Left forelimb (tissue), 1 donor: Measurements from ENCODE around the gene SLC6A3.
"Not testable (repeated sequence)": the region's sequence is repeated elsewhere in the genome, so short reads cannot be mapped to it uniquely, and the experiment has no call there.

ENCODE experiments used
- DNase-seq: peaks from one replicate; pipeline ENCODE4 v3.0.0-alpha.2; 2018; ENCODE audit warnings: low spot score

SLC6A3 gene

GRCh38 chr5:1477341-1477740 lies 32.1 kb upstream of the SLC6A3 start:
- no peak for DNase-seq

- DNase-seq: no peak
Observed at GRCh38 chr5:1476967-1477310, 31.7 kb upstream of the SLC6A3 start.

DNA sequence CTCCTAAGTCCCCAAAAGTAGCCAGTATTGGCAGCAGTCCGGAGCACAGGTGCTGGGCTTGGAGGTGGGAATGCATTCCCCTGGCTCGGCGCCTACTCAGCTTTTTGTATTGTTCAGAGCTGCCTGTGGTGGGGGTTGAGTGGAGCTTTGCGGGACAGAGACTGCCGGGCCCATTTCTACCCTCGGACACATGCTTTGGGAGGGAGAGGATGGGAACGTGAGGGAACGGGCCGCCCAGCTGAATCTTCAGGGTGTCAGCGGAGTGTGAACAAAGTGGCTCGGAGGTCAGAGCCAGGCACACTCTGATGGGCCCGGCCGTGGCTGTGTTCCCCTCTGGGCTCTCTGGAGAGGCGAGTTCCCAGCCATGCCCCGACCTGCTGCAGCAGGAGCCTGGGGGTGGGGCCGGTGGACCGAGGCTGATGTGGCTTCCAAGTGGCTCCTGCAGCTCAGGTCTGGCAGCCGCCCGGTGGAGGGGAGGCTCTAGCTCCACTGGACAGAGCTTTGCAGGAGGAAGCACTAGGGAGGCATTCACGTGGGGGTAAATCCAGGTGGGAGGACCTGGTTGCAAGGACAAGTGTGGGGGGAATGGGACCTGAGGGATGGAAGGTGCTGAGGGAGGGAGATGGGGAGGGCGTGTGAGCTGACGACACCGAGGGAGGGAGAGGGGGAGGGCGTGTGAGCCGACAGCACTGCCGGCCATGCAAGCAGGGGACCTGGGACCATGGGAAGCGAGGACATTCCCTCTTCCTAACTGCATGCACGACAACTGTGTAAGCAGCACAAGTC lies 31.1 kb upstream of the SLC6A3 start:
- DNase-seq: no peak

- DNase-seq: not testable (repeated sequence)
Observed at GRCh38 chr5:1475544-1475900, 30.3 kb upstream of the SLC6A3 start.

DNA sequence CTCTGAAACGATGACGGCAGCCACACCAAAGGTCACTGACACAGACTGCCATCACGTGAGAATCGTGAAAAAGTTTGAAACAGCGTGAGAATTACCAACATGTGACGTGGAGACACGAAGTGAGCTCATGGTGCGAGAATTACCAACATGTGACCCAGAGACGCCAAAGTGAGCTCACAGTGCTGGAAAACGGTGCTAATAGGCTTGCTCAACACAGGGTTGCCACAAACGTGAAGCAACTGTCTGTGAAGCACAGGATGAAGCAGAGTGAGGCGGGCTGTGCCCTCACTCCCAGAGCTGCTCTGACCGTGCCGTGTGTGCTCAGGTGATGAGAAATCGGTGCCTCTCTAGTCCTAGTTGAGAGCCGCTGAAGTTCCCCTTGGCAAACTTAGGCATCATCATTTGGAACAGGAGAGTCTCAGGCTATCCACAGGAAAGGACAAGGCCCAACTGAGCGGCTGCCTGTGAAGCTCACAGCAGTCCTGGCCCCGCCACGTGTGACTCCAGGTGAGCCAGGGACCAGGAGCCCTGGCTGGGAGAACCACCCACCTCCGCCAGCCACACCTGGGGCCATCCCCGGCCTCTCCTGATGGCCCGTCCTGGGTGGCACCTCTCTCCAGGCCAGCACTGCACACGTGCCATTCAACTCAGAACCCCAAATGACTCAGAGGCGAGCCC lies 29.8 kb upstream of the SLC6A3 start:
- DNase-seq: no peak

DNA sequence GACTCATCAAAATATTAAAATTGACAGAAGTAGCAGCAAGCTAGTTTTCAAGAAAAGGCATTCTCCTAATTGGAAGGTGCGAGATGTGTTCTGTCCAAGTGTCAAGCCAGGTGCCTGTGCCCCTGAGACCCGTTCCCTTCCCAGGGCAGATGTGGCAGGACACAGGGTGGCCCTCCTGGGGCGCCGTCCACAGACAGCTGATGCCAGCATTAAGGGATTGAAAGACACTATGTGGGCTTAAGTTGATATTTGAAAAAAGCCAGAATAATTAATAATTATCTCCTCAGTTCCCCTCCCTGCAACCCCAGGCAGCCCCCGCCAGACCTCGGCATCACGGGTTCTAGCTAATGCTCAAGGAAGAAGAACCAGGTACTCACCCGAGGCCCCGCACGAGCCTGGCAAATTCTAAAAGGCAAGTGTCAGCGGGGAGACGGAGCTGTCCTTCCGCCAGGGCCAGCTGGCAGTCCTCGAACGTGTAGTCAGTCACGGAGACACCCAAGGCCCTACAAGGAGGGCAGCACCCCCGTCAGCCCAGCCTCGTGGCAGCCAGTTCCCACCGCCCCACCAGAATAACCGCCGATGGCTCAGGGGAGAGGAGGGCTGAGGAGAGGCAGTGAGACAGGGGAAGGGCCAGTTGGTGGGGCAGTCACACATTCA lies 29.1 kb upstream of the SLC6A3 start:
- DNase-seq: no peak

DNA sequence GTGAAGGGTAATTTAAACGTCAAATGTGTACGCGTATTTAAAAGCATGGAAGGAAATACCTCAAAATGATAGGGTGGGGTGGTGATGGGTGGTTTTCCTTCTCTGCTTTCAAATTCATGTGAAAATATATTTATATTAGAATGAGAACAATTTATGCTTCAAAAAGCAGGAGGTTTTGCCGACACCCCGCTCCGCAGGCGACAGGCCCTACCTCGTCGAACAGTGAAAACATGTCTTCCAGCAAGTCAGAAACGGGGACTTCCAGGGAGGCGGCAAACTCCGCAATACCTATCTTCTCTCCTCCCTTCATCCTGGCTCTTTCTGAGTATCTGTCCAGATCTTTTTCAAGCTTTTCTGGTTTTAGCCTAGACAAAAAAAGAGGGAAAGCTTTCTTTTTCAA lies 28.5 kb upstream of the SLC6A3 start:
- DNase-seq: no peak

- no peak for DNase-seq
Observed at GRCh38 chr5:1472964-1473628, 27.9 kb upstream of the SLC6A3 start.

- no peak for DNase-seq
Observed at GRCh38 chr5:1471997-1472963, 27.0 kb upstream of the SLC6A3 start.

- DNase-seq: no peak
Observed at GRCh38 chr5:1471240-1471853, 26.1 kb upstream of the SLC6A3 start.

DNA sequence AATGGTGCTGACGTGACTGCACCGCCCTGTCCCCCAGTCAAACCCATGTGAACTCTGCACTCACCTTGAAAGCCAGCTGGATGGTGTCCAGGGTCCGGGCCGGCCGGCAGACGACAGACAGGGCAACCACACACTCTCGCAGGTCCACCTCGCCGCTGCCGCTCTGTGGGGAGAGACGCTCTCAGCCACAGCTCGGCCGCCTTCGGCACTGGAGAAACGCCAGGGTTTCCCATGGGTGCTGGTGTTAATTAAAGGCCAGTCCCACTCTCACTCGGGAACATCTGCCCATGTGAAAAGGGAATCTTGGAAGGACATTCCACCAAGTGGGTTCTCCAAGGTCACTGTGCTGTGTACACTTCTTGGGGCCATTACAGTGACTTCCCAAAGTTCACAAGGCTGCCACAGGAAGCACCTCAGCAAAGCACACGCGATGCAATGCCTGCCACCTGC lies 25.5 kb upstream of the SLC6A3 start:
- no peak for DNase-seq

GRCh38 chr5:1468629-1469527 lies 23.6 kb upstream of the SLC6A3 start:
- DNase-seq: no peak

DNA sequence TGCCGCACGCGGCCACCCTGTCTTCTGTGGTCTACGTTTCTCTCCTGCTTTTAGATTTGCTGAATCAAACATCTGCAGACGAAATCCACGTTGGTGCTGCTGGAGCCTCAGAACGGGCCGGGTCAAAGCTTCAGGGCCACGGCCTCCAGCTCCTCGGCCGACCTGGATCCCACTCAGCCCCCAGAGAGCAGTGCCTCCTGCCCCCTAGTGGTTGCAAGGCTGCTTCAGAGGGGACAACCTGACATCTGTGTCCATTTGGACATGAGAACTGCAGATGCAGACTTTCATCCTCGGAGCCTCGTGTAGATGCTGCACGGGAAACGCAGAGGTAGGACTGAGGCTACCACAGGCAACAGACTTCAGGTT lies 23.0 kb upstream of the SLC6A3 start:
- no peak for DNase-seq

DNA sequence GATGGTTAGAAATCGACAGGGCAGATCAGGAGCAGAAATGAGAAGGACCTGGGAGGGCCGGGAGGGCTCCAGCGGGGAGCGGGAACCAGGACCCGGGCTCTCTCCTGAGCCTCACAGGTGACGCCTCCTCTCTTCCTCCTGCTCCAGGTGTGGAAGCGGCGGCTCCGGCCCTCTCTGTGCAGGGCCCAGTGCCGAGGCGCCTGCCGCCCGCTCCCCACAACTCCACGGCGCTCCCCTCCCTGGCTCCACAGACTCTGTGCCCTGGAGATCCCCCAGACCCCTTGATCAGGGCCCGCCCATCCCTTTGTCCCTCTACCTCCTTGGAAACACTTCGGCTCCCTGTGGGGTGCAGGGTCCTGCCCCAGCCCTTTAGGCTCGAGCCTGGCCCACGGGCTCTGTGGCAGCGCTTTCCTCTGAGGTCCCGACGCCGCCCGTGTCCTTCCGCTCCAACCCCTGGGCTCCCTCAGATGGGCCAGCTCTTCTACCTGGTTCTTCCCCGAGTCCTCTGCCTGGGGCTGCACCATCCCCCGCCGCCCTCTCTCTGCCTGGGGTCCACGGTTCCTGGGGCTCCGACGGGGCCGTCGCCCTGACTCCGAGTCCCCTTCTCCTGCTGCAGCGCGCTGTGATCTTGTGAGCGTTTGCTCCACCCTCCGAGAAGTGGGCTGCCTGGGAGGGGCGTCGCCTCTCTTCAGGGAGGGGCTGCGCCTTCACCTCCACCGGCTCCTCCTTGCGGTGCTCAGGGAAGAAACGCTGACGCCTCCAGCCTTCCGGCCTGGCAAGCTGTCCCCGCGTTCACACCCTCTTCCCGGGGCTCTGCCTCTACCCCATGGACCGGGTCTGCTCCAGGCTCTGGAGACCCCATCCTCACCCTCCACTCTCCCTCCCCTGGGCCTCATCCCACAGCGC lies 22.4 kb upstream of the SLC6A3 start:
- DNase-seq: no peak

DNA sequence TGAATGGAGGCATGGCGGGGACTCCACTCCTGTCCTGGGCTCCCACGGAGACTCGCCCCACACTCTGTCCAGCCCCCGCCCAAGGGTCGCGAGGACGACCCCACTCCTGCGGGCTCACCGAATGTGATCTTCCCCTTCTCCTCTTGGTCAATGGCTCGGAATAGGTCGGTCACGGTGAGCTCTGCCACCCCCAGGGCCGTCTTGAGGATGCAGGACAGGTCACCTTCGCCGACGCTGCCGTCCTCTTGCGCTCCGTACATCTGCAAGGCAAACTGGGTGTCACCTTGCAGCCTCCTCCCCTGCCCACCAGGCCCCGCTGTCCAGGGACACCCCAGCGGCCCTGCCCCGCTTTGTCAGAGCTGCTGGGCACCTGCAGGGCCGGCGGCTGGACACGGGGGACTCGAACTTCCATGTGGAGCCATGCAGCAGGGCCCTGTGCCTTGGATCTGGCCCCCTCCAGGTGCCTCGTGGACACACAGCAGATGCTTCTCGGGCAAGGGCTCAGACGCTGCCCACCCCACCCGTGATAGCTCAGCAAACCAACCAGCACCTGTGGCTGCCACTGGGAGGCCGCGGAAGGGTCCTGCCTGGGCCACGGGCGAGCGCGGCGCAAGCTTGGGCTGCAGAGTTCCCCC lies 21.5 kb upstream of the SLC6A3 start:
- DNase-seq: no peak

- DNase-seq: no peak
Observed at GRCh38 chr5:1465966-1466471, 20.8 kb upstream of the SLC6A3 start.

GRCh38 chr5:1465117-1465516 lies 19.9 kb upstream of the SLC6A3 start:
- no peak for DNase-seq

DNA sequence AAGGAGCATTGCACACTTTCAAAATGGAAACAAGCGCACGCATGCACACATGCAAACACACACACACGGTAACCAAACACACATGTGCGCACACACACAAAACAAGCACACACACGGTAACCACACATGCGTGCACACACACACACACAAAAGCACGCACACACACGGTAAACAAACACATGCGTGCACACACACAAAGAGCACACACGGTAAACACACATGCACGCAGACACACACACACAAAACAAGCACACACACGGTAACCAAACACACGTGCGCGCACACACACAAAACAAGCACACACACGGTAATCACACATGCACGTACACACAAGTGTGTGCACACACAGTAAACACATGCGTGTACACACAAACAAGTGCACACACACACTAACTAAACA lies 19.3 kb upstream of the SLC6A3 start:
- DNase-seq: no peak
